ENCODE measurements around the gene FBXL7.

Gene FBXL7

GRCh38 chr5:15545082-15545481, 45.1 kb downstream of the FBXL7 start:
- ATAC-seq (ENCODE audit: insufficient read depth, low read depth), result no peak
- Histone ChIP-seq H3K79me2 (ENCODE audit: insufficient read depth, low read length) (no peaks in the 10 kb centered on the region), H3K27ac (ENCODE audit: low read length) (no peak overlapping the region), H3K4me2 (ENCODE audit: insufficient read depth, low read length) (no peak overlapping the region), H3K27me3 (ENCODE audit: insufficient read depth, low read length, poor library complexity) (no peaks in the 10 kb centered on the region), H3K4me3 (ENCODE audit: low read depth in 1 of 2, low read length in 2 of 2) (no peak overlapping the region), H3K9ac (ENCODE audit: low read depth, low read length) (no peak overlapping the region), H3K4me1 (ENCODE audit: insufficient read depth, low read length) (no peaks in the 10 kb centered on the region), H3K9me3 (ENCODE audit: insufficient read depth, low read length, severe bottlenecking) (no peaks in the 10 kb centered on the region), H3K36me3 (ENCODE audit: insufficient read depth, low read length) (no peaks in the 10 kb centered on the region), H4K20me1 (ENCODE audit: insufficient read depth, low read length) (no peaks in the 10 kb centered on the region), H2AFZ (ENCODE audit: low read depth, low read length) (no peak overlapping the region)
- DNase-seq, result no peak
- TF ChIP-seq CTCF (IDR thresholded peaks at IDR 0.05; ENCODE audit: borderline replicate concordance, extremely low read depth, low read length, poor library complexity, severe bottlenecking), result no peak
- TF ChIP-seq EZH2 (IDR thresholded peaks at IDR 0.05; ENCODE audit: borderline replicate concordance, low read depth, low read length, severe bottlenecking), result no peak

- peaks cover 2% of the 10 kb centered on the region; the same call in 1 of the 2 replicates for H3K79me2 ChIP-seq (ENCODE audit: insufficient read depth, low read length)
- no peaks in the 10 kb centered on the region for H3K9me3 ChIP-seq (ENCODE audit: insufficient read depth, low read length, severe bottlenecking)
- no peaks in the 10 kb centered on the region for H4K20me1 ChIP-seq (ENCODE audit: insufficient read depth, low read length)
- no peak overlapping the region for H3K27ac ChIP-seq (ENCODE audit: low read length)
- H3K27me3 ChIP-seq (ENCODE audit: insufficient read depth, low read length, poor library complexity), result no peaks in the 10 kb centered on the region
- H3K4me2 ChIP-seq (ENCODE audit: insufficient read depth, low read length), result no peak overlapping the region
- DNase-seq (no peak), ATAC-seq (ENCODE audit: insufficient read depth, low read depth) (no peak; the same call in 2 of the 3 replicates)
- TF ChIP-seq CTCF (IDR thresholded peaks at IDR 0.05; ENCODE audit: borderline replicate concordance, extremely low read depth, low read length, poor library complexity, severe bottlenecking) (no peak), EZH2 (IDR thresholded peaks at IDR 0.05; ENCODE audit: borderline replicate concordance, low read depth, low read length, severe bottlenecking) (no peak)
- no peaks in the 10 kb centered on the region for H3K36me3 ChIP-seq (ENCODE audit: insufficient read depth, low read length)
- no peak overlapping the region for H2AFZ ChIP-seq (ENCODE audit: low read depth, low read length)
- H3K9ac ChIP-seq (ENCODE audit: low read depth, low read length), result no peak overlapping the region
- no peak overlapping the region for H3K4me3 ChIP-seq (ENCODE audit: low read depth in 1 of 2, low read length in 2 of 2)
- no peaks in the 10 kb centered on the region for H3K4me1 ChIP-seq (ENCODE audit: insufficient read depth, low read length)
Measured at GRCh38 chr5:15547261-15547839, 47.4 kb downstream of the FBXL7 start.

- H3K27me3 ChIP-seq (ENCODE audit: insufficient read depth, low read length, poor library complexity), result no peaks in the 10 kb centered on the region
- ATAC-seq (ENCODE audit: insufficient read depth, low read depth), result no peak
- no peak overlapping the region for H3K4me3 ChIP-seq (ENCODE audit: low read depth in 1 of 2, low read length in 2 of 2)
- H2AFZ ChIP-seq (ENCODE audit: low read depth, low read length), result no peak overlapping the region
- TF ChIP-seq EZH2 (IDR thresholded peaks at IDR 0.05; ENCODE audit: borderline replicate concordance, low read depth, low read length, severe bottlenecking) (no peak), CTCF (IDR thresholded peaks at IDR 0.05; ENCODE audit: borderline replicate concordance, extremely low read depth, low read length, poor library complexity, severe bottlenecking) (no peak)
- H3K27ac ChIP-seq (ENCODE audit: low read length), result no peak overlapping the region
- no peaks in the 10 kb centered on the region for H3K9me3 ChIP-seq (ENCODE audit: insufficient read depth, low read length, severe bottlenecking)
- H3K4me2 ChIP-seq (ENCODE audit: insufficient read depth, low read length), result no peak overlapping the region
- peaks cover 20% of the 10 kb centered on the region for H3K4me1 ChIP-seq (ENCODE audit: insufficient read depth, low read length)
- H3K9ac ChIP-seq (ENCODE audit: low read depth, low read length), result no peak overlapping the region
- DNase-seq, result no peak
- peaks cover 2% of the 10 kb centered on the region; the same call in 1 of the 2 replicates for H3K79me2 ChIP-seq (ENCODE audit: insufficient read depth, low read length)
- H4K20me1 ChIP-seq (ENCODE audit: insufficient read depth, low read length), result no peaks in the 10 kb centered on the region
- no peaks in the 10 kb centered on the region for H3K36me3 ChIP-seq (ENCODE audit: insufficient read depth, low read length)
Measured at GRCh38 chr5:15549961-15550360, 50.0 kb downstream of the FBXL7 start.

All from DND-41 (cell line).